OCI-LY3 (cell line): Measurements from ENCODE around the gene NEK3.

ENCODE experiments used
- H2AFZ ChIP-seq: fragments of 200-600, 300-600 bp; shearing (Covaris generic); 2 replicates; pipeline ENCODE4 v1.6.0; 2014; ENCODE audit warnings: antibody characterized with exemption, low read depth, low read length
- H3K27ac ChIP-seq: fragments of 200-600, 300-600 bp; sonication (generic); 2 replicates; pipeline ENCODE4 v1.5.1; 2014; ENCODE audit warnings: mild to moderate bottlenecking, low read length, moderate library complexity, mixed read lengths
- H3K27me3 ChIP-seq: fragments of 200-600, 300-600 bp; sonication (generic); 2 replicates; pipeline ENCODE4 v1.6.1; 2014; ENCODE audit warnings: low read depth, low read length, mixed read lengths
- H3K36me3 ChIP-seq: fragments of 200-600, 300-600 bp; sonication (generic); replicated peaks from 2 replicates; pipeline ENCODE3; 2014; ENCODE audit warnings: low read depth, low read length, mixed read lengths
- H3K4me1 ChIP-seq: fragments of 300-600, 200-600 bp; sonication (generic); 2 replicates; pipeline ENCODE4 v1.6.1; 2014; ENCODE audit warnings: low read length, mixed read lengths
- H3K4me2 ChIP-seq: fragments of 200-600, 300-600 bp; sonication (generic); 2 replicates; pipeline ENCODE4 v1.6.1; 2014; ENCODE audit warnings: low read length, mixed read lengths
- H3K4me3 ChIP-seq: fragments of 300-600, 200-600 bp; sonication (generic); 2 replicates; pipeline ENCODE4 v1.5.1; 2014; ENCODE audit warnings: antibody characterized with exemption, mild to moderate bottlenecking, low read length, moderate library complexity
- H3K79me2 ChIP-seq: fragments of 300-600, 200-600 bp; shearing (Covaris generic); 2 replicates; pipeline ENCODE4 v1.6.1; 2014; ENCODE audit warnings: mild to moderate bottlenecking, low read length, mixed read lengths
- H3K9ac ChIP-seq: fragments of 300-600, 200-600 bp; shearing (Covaris generic); 2 replicates; pipeline ENCODE4 v1.6.0; 2014; ENCODE audit warnings: mild to moderate bottlenecking, low read length, moderate library complexity
- H3K9me3 ChIP-seq: fragments of 200-600, 300-600 bp; shearing (Covaris generic); 2 replicates; pipeline ENCODE4 v1.6.1; 2014; ENCODE audit warnings: low read length, mixed read lengths; ENCODE audit not compliant: insufficient read depth
- H4K20me1 ChIP-seq: fragments of 200-600, 300-600 bp; sonication (generic); 2 replicates; pipeline ENCODE4 v1.6.1; 2016; ENCODE audit warnings: low read length, mixed read lengths; ENCODE audit not compliant: insufficient read depth
- CTCF ChIP-seq: fragments of 200-600, 300-600 bp; sonication (generic); IDR thresholded peaks from 2 replicates; pipeline ENCODE4 v1.5.1; 2014; ENCODE audit warnings: antibody characterized with exemption, low read length, low read depth
- EZH2phosphoT487 ChIP-seq: fragments of 200-600 bp; shearing (Covaris generic); IDR thresholded peaks from 2 replicates; pipeline ENCODE4 v1.6.1; 2018; ENCODE audit warnings: antibody characterized with exemption, mixed run types, low read depth

Gene NEK3

GRCh38 chr13:52160506-52160905 lies 1.1 kb upstream of the NEK3 start:
- no peak overlapping the region for H2AFZ ChIP-seq
- H3K4me3 ChIP-seq, result no peak overlapping the region
- H3K27me3 ChIP-seq, result no peaks in the 10 kb centered on the region
- no peak for TF ChIP-seq CTCF
- no peak for TF ChIP-seq EZH2phosphoT487
- no peak overlapping the region for H3K4me2 ChIP-seq
- no peaks in the 10 kb centered on the region for H3K9me3 ChIP-seq
- no peaks in the 10 kb centered on the region for H4K20me1 ChIP-seq
- no peak overlapping the region for H3K27ac ChIP-seq
- no peaks in the 10 kb centered on the region for H3K36me3 ChIP-seq
- H3K79me2 ChIP-seq, result peaks cover 8% of the 10 kb centered on the region; the same call in 1 of the 2 replicates
- H3K9ac ChIP-seq, result no peak overlapping the region
- H3K4me1 ChIP-seq, result peaks cover 12% of the 10 kb centered on the region

GRCh38 chr13:52160053-52160452 lies 656 bp upstream of the NEK3 start:
- Histone ChIP-seq H4K20me1 (no peaks in the 10 kb centered on the region), H3K9me3 (no peaks in the 10 kb centered on the region), H2AFZ (peak overlapping the region; percentile 85), H3K27me3 (no peaks in the 10 kb centered on the region), H3K27ac (no peak overlapping the region), H3K4me1 (peaks cover 12% of the 10 kb centered on the region), H3K4me3 (peak overlapping the region; percentile 91; the same call in 1 of the 2 replicates), H3K4me2 (peak overlapping the region; percentile 80), H3K79me2 (peaks cover 8% of the 10 kb centered on the region; the same call in 1 of the 2 replicates), H3K9ac (peak overlapping the region; percentile 82; the same call in 1 of the 2 replicates), H3K36me3 (no peaks in the 10 kb centered on the region)
- TF ChIP-seq CTCF, result no peak
- no peak for TF ChIP-seq EZH2phosphoT487

GRCh38 chr13:52158629-52159158 lies 703 bp downstream of the NEK3 start:
- H3K27me3 ChIP-seq, result no peaks in the 10 kb centered on the region
- H3K36me3 ChIP-seq, result no peaks in the 10 kb centered on the region
- peaks cover 12% of the 10 kb centered on the region for H3K4me1 ChIP-seq
- peak overlapping the region; percentile 82 for H3K9ac ChIP-seq
- H2AFZ ChIP-seq, result peak overlapping the region; percentile 85
- no peaks in the 10 kb centered on the region for H4K20me1 ChIP-seq
- H3K79me2 ChIP-seq, result peaks cover 8% of the 10 kb centered on the region; the same call in 1 of the 2 replicates
- H3K4me2 ChIP-seq, result peak overlapping the region; percentile 80
- TF ChIP-seq CTCF (no peak), EZH2phosphoT487 (no peak)
- no peaks in the 10 kb centered on the region for H3K9me3 ChIP-seq
- H3K27ac ChIP-seq, result peak overlapping the region; percentile 23; the same call in 1 of the 2 replicates
- peak overlapping the region; percentile 91 for H3K4me3 ChIP-seq

GRCh38 chr13:52156724-52157261 lies 2.6 kb downstream of the NEK3 start:
- no peaks in the 10 kb centered on the region for H3K9me3 ChIP-seq
- H4K20me1 ChIP-seq, result no peaks in the 10 kb centered on the region
- H3K4me1 ChIP-seq, result peaks cover 18% of the 10 kb centered on the region
- H3K36me3 ChIP-seq, result peaks cover 2% of the 10 kb centered on the region
- H3K27me3 ChIP-seq, result no peaks in the 10 kb centered on the region
- peaks cover 8% of the 10 kb centered on the region; the same call in 1 of the 2 replicates for H3K79me2 ChIP-seq
- TF ChIP-seq EZH2phosphoT487 (no peak), CTCF (no peak)
- no peak overlapping the region for H3K4me2 ChIP-seq
- no peak overlapping the region for H3K9ac ChIP-seq
- H3K27ac ChIP-seq, result no peak overlapping the region
- no peak overlapping the region for H2AFZ ChIP-seq
- H3K4me3 ChIP-seq, result no peak overlapping the region
